K562 (cell line): Measurements from ENCODE around the gene SNU13. TPM values are rescaled to one million over a fixed set of nuclear protein-coding genes. Genes with fewer than 3 reads are reported as not detected.
A peak's percentile ranks its signal among the peaks of the same experiment; 100 is the strongest.

Experiments used
- ATAC-seq: fragments of 200-7000 bp; cut with Tn5 transposase; 3 replicates; pipeline ENCODE4 v1.9.1; 2020; ENCODE audit warnings: moderate library complexity
- BruUV-seq: library from RNA; stranded (reverse); fragments of 400-500 nt; replicated peaks from 2 replicates; lab custom pipeline; 2021; lab: Mats Ljungman, UMichigan
- CTCF ChIA-PET: fragments of 300-600 bp; formaldehyde crosslinking; extraction: SDS; loops from one replicate; lab custom pipeline; 2021; ENCODE audit warnings: low intra/inter-chr PET ratio; lab: Yijun Ruan, JAX
- POLR2A ChIA-PET: fragments of 300-600, 350-650 bp; sonication (Branson Sonifier 250); formaldehyde crosslinking; extraction: SDS; loops from one replicate; lab custom pipeline; 2021; ENCODE audit warnings: antibody characterized with exemption, inconsistent platforms; lab: Yijun Ruan, JAX
- DNase-seq, 4 experiments: peaks; one replicate each; pipeline versions ENCODE4 v3.0.0 to v3.0.0-alpha.2; 2011 to 2018; ENCODE audit warnings: low spot score in 3 of 4, mixed read lengths in 3 of 4; ENCODE audit errors: extremely low read depth in 1 of 4
- FAIRE-seq: peaks from 2 replicates; lab custom pipeline; 2011; peaks lifted over from hg19 to GRCh38; lab: Jason Lieb, UNC
- H2AFZ ChIP-seq: 2 replicates; pipeline ENCODE4 v1.6.0; 2011; ENCODE audit warnings: low read depth, low read length, control low read depth, inconsistent platforms
- H3K27ac ChIP-seq: fragments of 200-600 bp; 3 replicates; pipeline ENCODE4 v1.8.0; 2011; ENCODE audit warnings: low read depth, mild to moderate bottlenecking, control low read depth, inconsistent platforms, low read length, moderate library complexity, mixed read lengths; ENCODE audit errors: extremely low read depth
- H3K27me3 ChIP-seq, 2 experiments: fragments of 300-600 bp in 1 of 2; 2 replicates in 1 of 2; 3 replicates in 1 of 2; pipeline versions ENCODE4 v1.6.0 to v1.8.0; 2011; ENCODE audit warnings: inconsistent platforms in 2 of 2, low read length in 2 of 2, mild to moderate bottlenecking in 1 of 2, mixed read lengths in 1 of 2, moderate library complexity in 1 of 2; ENCODE audit not compliant: control insufficient read depth in 2 of 2, insufficient read depth in 2 of 2
- H3K36me3 ChIP-seq: fragments of 300-600 bp; 3 replicates; pipeline ENCODE4 v1.8.0; 2011; ENCODE audit warnings: mild to moderate bottlenecking, low read length, inconsistent platforms; ENCODE audit not compliant: control insufficient read depth, insufficient read depth
- H3K4me1 ChIP-seq, 2 experiments: fragments of 200-600 bp in 1 of 2; replicated peaks in 1 of 2; 2 replicates in 1 of 2; 3 replicates in 1 of 2; pipeline versions ENCODE4 v1.5.1 to v1.8.0; 2011; ENCODE audit warnings: inconsistent platforms in 2 of 2, low read length in 2 of 2, mild to moderate bottlenecking in 1 of 2, mixed read lengths in 1 of 2, moderate library complexity in 1 of 2; ENCODE audit not compliant: control insufficient read depth in 2 of 2, insufficient read depth in 2 of 2
- H3K4me2 ChIP-seq: 2 replicates; pipeline ENCODE4 v1.6.1; 2011; ENCODE audit warnings: low read length, control low read depth, inconsistent platforms, mixed read lengths; ENCODE audit not compliant: insufficient read depth
- H3K4me3 ChIP-seq: fragments of 200-600 bp; sonication (generic), shearing (Covaris generic); 2 replicates; pipeline ENCODE4 v1.5.1; 2016; ENCODE audit warnings: control low read depth, inconsistent platforms
- H3K79me2 ChIP-seq: fragments of 200-600 bp; 3 replicates; pipeline ENCODE4 v1.8.0; 2011; ENCODE audit warnings: low read length, inconsistent platforms; ENCODE audit not compliant: control insufficient read depth, insufficient read depth
- H3K9ac ChIP-seq, 2 experiments: 2 replicates each; pipeline versions ENCODE4 v1.6.0 to v1.6.1; 2011; ENCODE audit warnings: low read depth in 2 of 2, low read length in 2 of 2, control low read depth in 1 of 2, inconsistent platforms in 1 of 2, mild to moderate bottlenecking in 1 of 2, mixed read lengths in 1 of 2; ENCODE audit not compliant: insufficient read depth in 1 of 2
- H3K9me1 ChIP-seq: one replicate; pipeline ENCODE4 v1.6.0; 2011; ENCODE audit warnings: inconsistent platforms, mild to moderate bottlenecking, low read length, moderate library complexity; ENCODE audit not compliant: control insufficient read depth, insufficient read depth
- H3K9me3 ChIP-seq: replicated peaks from 2 replicates; pipeline ENCODE4 v1.5.1; 2011; ENCODE audit warnings: low read depth, low read length, inconsistent platforms; ENCODE audit not compliant: control insufficient read depth, insufficient read depth
- H4K20me1 ChIP-seq: replicated peaks from 2 replicates; pipeline ENCODE4 v1.6.1; 2011; ENCODE audit warnings: low read length, inconsistent platforms, mixed read lengths; ENCODE audit not compliant: control insufficient read depth, insufficient read depth
- MGA ChIP-seq: fragments of 450-650 bp; IDR thresholded peaks from 2 replicates; pipeline ENCODE4 v1.6.1; 2016; ENCODE audit warnings: mild to moderate bottlenecking, moderate library complexity
- NCOA2 ChIP-seq, 2 experiments: fragments of 450-650 bp; IDR thresholded peaks; 2 replicates each; pipeline ENCODE4 v1.6.1; 2018; ENCODE audit warnings: mild to moderate bottlenecking in 2 of 2, moderate library complexity in 1 of 2; ENCODE audit not compliant: partially characterized antibody in 2 of 2
- PHTF2 ChIP-seq: fragments of 250-450 bp; sonication (Bioruptor Pico); IDR thresholded peaks from 2 replicates; pipeline ENCODE4 v1.5.0; 2021; ENCODE audit warnings: mild to moderate bottlenecking
- RBM39 ChIP-seq: fragments of 200-400 bp; formaldehyde crosslinking; optimal IDR thresholded peaks from 2 replicates; pipeline ENCODE3; 2018; ENCODE audit warnings: low read depth, low read length
- SAFB ChIP-seq: fragments of 200-400 bp; formaldehyde crosslinking; IDR thresholded peaks from 2 replicates; pipeline ENCODE4 v1.6.1; 2017; ENCODE audit warnings: low read depth, low read length, borderline replicate concordance
- SRSF7 ChIP-seq: fragments of 200-400 bp; formaldehyde crosslinking; optimal IDR thresholded peaks from 2 replicates; pipeline ENCODE3; 2017; ENCODE audit warnings: mild to moderate bottlenecking, low read depth, low read length
- STAG1 ChIP-seq: sonication (generic); formaldehyde crosslinking; IDR thresholded peaks from 2 replicates; pipeline ENCODE4 v1.5.0; 2020; ENCODE audit warnings: missing genetic modification reagents, borderline replicate concordance
- TFAM ChIP-seq: fragments of 250-450 bp; sonication (Bioruptor Pico); conservative IDR thresholded peaks from 2 replicates; pipeline ENCODE4 v1.5.0; 2021; ENCODE audit warnings: mild to moderate bottlenecking, moderate library complexity
- ZNF133 ChIP-seq: fragments of 250-450 bp; sonication (Bioruptor Pico); IDR thresholded peaks from 2 replicates; pipeline ENCODE4 v1.4.0; 2020; ENCODE audit warnings: mild to moderate bottlenecking
- ZNF830 ChIP-seq: fragments of 250-450 bp; sonication (Bioruptor Pico); IDR thresholded peaks from 2 replicates; pipeline ENCODE4 v1.5.0; 2021; ENCODE audit warnings: mild to moderate bottlenecking
- WGBS: fragments of 100-300 bp; shearing (Covaris generic); methylation state at CpG from one replicate; pipeline ENCODE4 v1.1.6; 2016; ENCODE audit warnings: low coverage, mixed read lengths; ENCODE audit not compliant: insufficient coverage; ENCODE audit errors: missing lambda C conversion rate; 5-methylcytosine and 5-hydroxymethylcytosine counted together
- in situ Hi-C: fragments of 300-500 bp; cut with MboI; formaldehyde crosslinking; loops from 4 replicates; pipeline ENCODE4 v1.15.0; 2018; ENCODE audit warnings: inconsistent platforms, mixed read lengths
- intact Hi-C: fragments of 100-400 bp; cut with micrococcal nuclease; formaldehyde crosslinking; loops from 2 replicates; pipeline ENCODE4 v1.14.2; 2022
- polyA plus RNA-seq, 8 experiments: library from polyadenylated mRNA; depleted of rRNA in 4 of 8; stranded (reverse) in 5 of 8; unstranded in 3 of 8; fragments of >200 nt; fragmentation: Nextera tagmentation in 2 of 8; fragmentation: Illumina TruSeq in 1 of 8; extraction: Ambion mirVana in 2 of 8; extraction: Trizol in 1 of 8; gene quantifications; 2 replicates each; pipeline versions ENCODE4 v1.2.1 to v1.2.3, GENCODE V29; 2011 to 2014; ENCODE audit warnings: inconsistent platforms in 1 of 8, missing spikeins in 1 of 8
- total RNA-seq, 7 experiments: library from RNA; depleted of rRNA in 6 of 7; stranded (reverse); fragments of >200 nt in 6 of 7; fragmentation: Illumina TruSeq in 2 of 7; extraction: Trizol in 2 of 7; gene quantifications; 2 replicates each; pipeline versions ENCODE4 v1.2.1 to v1.2.3, GENCODE V29; 2011 to 2021; ENCODE audit warnings: low replicate concordance in 1 of 7
- TF ChIP-seq, protein P1 (sequence below): sonication (generic); formaldehyde crosslinking; IDR thresholded peaks from 2 replicates; pipeline ENCODE4 v1.8.0; 2022; ENCODE audit warnings: mild to moderate bottlenecking, missing genetic modification reagents

SNU13 gene
- total and polyA plus RNA-seq, 9 of the 15 experiments (the other 6 are each of a cell fraction or from before 2014, with no cell fraction given): 185 to 981 (median 283) TPM

DNA sequence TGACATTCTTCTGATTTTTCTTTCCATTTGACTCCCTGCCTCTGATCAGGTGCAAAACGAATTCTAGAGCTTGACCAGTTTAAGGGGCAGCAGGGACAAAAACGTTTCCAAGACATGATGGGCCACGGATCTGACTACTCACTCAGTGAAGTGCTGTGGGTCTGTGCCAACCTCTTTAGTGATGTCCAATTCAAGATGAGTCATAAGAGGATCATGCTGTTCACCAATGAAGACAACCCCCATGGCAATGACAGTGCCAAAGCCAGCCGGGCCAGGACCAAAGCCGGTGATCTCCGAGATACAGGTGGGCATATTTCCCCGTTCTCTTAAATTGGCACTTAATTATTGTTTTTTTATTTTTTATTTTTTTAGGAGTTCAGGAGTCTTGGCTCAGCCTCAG is 52.2 kb downstream of the SNU13 start:
- H3K27ac ChIP-seq: no peak overlapping the region
- H3K9me1 ChIP-seq: no peaks in the 10 kb centered on the region
- WGBS: 78% methylated on average over 7 of the region's 7 CpGs
- FAIRE-seq: no peak
- no peaks in the 10 kb centered on the region for H3K9me3 ChIP-seq
- H3K27me3 ChIP-seq: no peaks in the 10 kb centered on the region
- ATAC-seq: no peak
- peaks cover 4% of the 10 kb centered on the region for H3K79me2 ChIP-seq
- POLR2A ChIA-PET: interaction anchor here (1.0 kb wide), 1 partner anchor 9 kb away, joined by 3 read pairs; no protein-coding TSS in a partner anchor
- H4K20me1 ChIP-seq: no peaks in the 10 kb centered on the region
- H3K4me1 ChIP-seq: no peaks in the 10 kb centered on the region; a peak in 1 of 5 replicates
- in situ Hi-C loops: no loop called here
- no peak overlapping the region for H2AFZ ChIP-seq
- intact Hi-C loops: no loop called here
- no peak overlapping the region for H3K4me2 ChIP-seq
- H3K9ac ChIP-seq: no peak overlapping the region
- CTCF ChIA-PET: no interaction called here
- H3K4me3 ChIP-seq: no peak overlapping the region
- BruUV-seq: TSS peak; percentile 16
- H3K36me3 ChIP-seq: peaks cover 78% of the 10 kb centered on the region
- no peak for DNase-seq
- TF ChIP-seq ZNF133 (CRISPR knock-in tag) (no peak), STAG1 (CRISPR knock-in tag) (no peak), RBM39 (no peak), MGA (no peak), NCOA2 (IDR thresholded peaks at IDR 0.05; ENCODE audit: partially characterized antibody in 2 of 2) (no peak), SAFB (no peak), ZNF830 (CRISPR knock-in tag) (no peak), TFAM (CRISPR knock-in tag) (no peak), PHTF2 (no peak), SRSF7 (no peak)
- TF ChIP-seq, protein P1, sequence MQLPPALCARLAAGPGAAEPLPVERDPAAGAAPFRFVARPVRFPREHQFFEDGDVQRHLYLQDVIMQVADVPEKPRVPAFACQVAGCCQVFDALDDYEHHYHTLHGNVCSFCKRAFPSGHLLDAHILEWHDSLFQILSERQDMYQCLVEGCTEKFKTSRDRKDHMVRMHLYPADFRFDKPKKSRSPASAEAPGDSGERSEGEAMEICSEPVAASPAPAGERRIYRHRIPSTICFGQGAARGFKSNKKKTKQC (CRISPR knock-in tag): no peak
